HG02678 (cell line): ENCODE data around the gene PBXIP1.
"Not testable (repeated sequence)": the region's sequence is repeated elsewhere in the genome, so short reads cannot be mapped to it uniquely, and the experiment has no call there.

Experiments used
- ATAC-seq: cut with Tn5 transposase; IDR thresholded peaks from one replicate; pipeline ENCODE4 v1.9.1; 2021; ENCODE audit warnings: mild to moderate bottlenecking, moderate library complexity; ENCODE audit not compliant: unreplicated experiment

PBXIP1 gene

GRCh38 chr1:154938604-154939399, 17.1 kb downstream of the PBXIP1 start:
- ATAC-seq, result no peak

GRCh38 chr1:154937988-154938386, 17.9 kb downstream of the PBXIP1 start:
- no peak for ATAC-seq

GRCh38 chr1:154937085-154937987, 18.6 kb downstream of the PBXIP1 start:
- ATAC-seq, result peak; percentile 56

GRCh38 chr1:154936555-154937084, 19.3 kb downstream of the PBXIP1 start, which contains the start of gene PMVK:
Gene PMVK, minus strand, starts transcription at chr1:154936719. Its CDS starts 34 bp downstream, at chr1:154936685.
- ATAC-seq, result peak; percentile 79

GRCh38 chr1:154935749-154936554, 19.9 kb downstream of the PBXIP1 start:
- ATAC-seq, result no peak

GRCh38 chr1:154934358-154934948, 21.4 kb downstream of the PBXIP1 start:
- ATAC-seq, result no peak

- ATAC-seq, result no peak
Measured at GRCh38 chr1:154931940-154932487, 23.9 kb downstream of the PBXIP1 start.

GRCh38 chr1:154926201-154926600, 29.7 kb downstream of the PBXIP1 start:
- no peak for ATAC-seq

GRCh38 chr1:154925335-154926170, 30.3 kb downstream of the PBXIP1 start:
- no peak for ATAC-seq

- ATAC-seq, result no peak
Measured at GRCh38 chr1:154923695-154924094, 32.2 kb downstream of the PBXIP1 start.

- ATAC-seq, result no peak
Measured at GRCh38 chr1:154913273-154913672, 42.6 kb downstream of the PBXIP1 start.

- no peak for ATAC-seq
Measured at GRCh38 chr1:154912755-154913154, 43.1 kb downstream of the PBXIP1 start.

GRCh38 chr1:154911691-154912550, 44.0 kb downstream of the PBXIP1 start:
- ATAC-seq, result no peak

GRCh38 chr1:154910851-154911250, 45.0 kb downstream of the PBXIP1 start:
- no peak for ATAC-seq

- no peak for ATAC-seq
Measured at GRCh38 chr1:154908937-154909336, 47.0 kb downstream of the PBXIP1 start.

- ATAC-seq, result not testable (repeated sequence)
Measured at GRCh38 chr1:154908129-154908528, 47.8 kb downstream of the PBXIP1 start.

- ATAC-seq, result no peak
Measured at GRCh38 chr1:154906621-154907081, 49.2 kb downstream of the PBXIP1 start.
